Fibroblast of lung (primary cell): ENCODE measurements around the gene FAM13B. TPM values are rescaled to one million over a fixed set of nuclear protein-coding genes. Genes with fewer than 3 reads are reported as not detected.
"Not testable (repeated sequence)": the region's sequence is repeated elsewhere in the genome, so short reads cannot be mapped to it uniquely, and the experiment has no call there.

Experiments
- DNase-seq, 2 donors: peaks; one replicate each; pipeline versions ENCODE4 v3.0.0 to v3.0.0-alpha.2; 2010; ENCODE audit warnings: low read depth in 2 of 2
- H2AFZ ChIP-seq: 2 replicates; pipeline ENCODE4 v1.5.1; 2012; ENCODE audit warnings: low read length, control low read depth, inconsistent platforms
- H3K27ac ChIP-seq: 2 replicates; pipeline ENCODE4 v1.5.1; 2011; ENCODE audit warnings: low read length, control low read depth; ENCODE audit not compliant: insufficient read depth
- H3K27me3 ChIP-seq: 2 replicates; pipeline ENCODE4 v1.5.1; 2011; ENCODE audit warnings: mild to moderate bottlenecking, low read length; ENCODE audit not compliant: control insufficient read depth, insufficient read depth
- H3K36me3 ChIP-seq: 2 replicates; pipeline ENCODE4 v1.5.1; 2011; ENCODE audit warnings: low read length; ENCODE audit not compliant: control insufficient read depth, insufficient read depth
- H3K4me1 ChIP-seq: 2 replicates; pipeline ENCODE4 v1.5.1; 2011; ENCODE audit warnings: low read length; ENCODE audit not compliant: control insufficient read depth, insufficient read depth; ENCODE audit errors: extremely low read depth
- H3K4me2 ChIP-seq: 2 replicates; pipeline ENCODE4 v1.5.1; 2011; ENCODE audit warnings: low read length, control low read depth; ENCODE audit not compliant: insufficient read depth; ENCODE audit errors: extremely low read depth
- H3K4me3 ChIP-seq, 4 experiments: fragments of 200-600 bp in 1 of 4; sonication (generic) in 1 of 4; replicated peaks in 1 of 4; 2 replicates each; pipeline ENCODE4 v1.5.1; 2011 to 2016; ENCODE audit warnings: low read length in 4 of 4, low read depth in 3 of 4, mild to moderate bottlenecking in 3 of 4, control low read depth in 2 of 4, inconsistent platforms in 1 of 4, mixed read lengths in 1 of 4; ENCODE audit not compliant: insufficient read depth in 1 of 4; ENCODE audit errors: control extremely low read depth in 1 of 4
- H3K79me2 ChIP-seq: 2 replicates; pipeline ENCODE4 v1.5.1; 2012; ENCODE audit warnings: mild to moderate bottlenecking, low read length, inconsistent platforms; ENCODE audit not compliant: control insufficient read depth, insufficient read depth
- H3K9ac ChIP-seq: 2 replicates; pipeline ENCODE4 v1.5.1; 2011; ENCODE audit warnings: mild to moderate bottlenecking, low read length, control low read depth; ENCODE audit not compliant: insufficient read depth
- H3K9me3 ChIP-seq: 2 replicates; pipeline ENCODE4 v1.5.1; 2012; ENCODE audit warnings: low read depth, low read length; ENCODE audit not compliant: control insufficient read depth, insufficient read depth
- H4K20me1 ChIP-seq: 2 replicates; pipeline ENCODE4 v1.5.1; 2011; ENCODE audit warnings: low read length; ENCODE audit not compliant: control insufficient read depth, insufficient read depth; ENCODE audit errors: extremely low read depth
- CTCF ChIP-seq, 2 donors: IDR thresholded peaks in 1 of 2; conservative IDR thresholded peaks in 1 of 2; 1 replicate in 1 of 2; 2 replicates in 1 of 2; pipeline ENCODE4 v1.5.1; 2011 to 2012; ENCODE audit warnings: low read length in 2 of 2, control low read depth in 1 of 2, inconsistent platforms in 1 of 2, low read depth in 1 of 2, mild to moderate bottlenecking in 1 of 2
- EZH2 ChIP-seq: IDR thresholded peaks from 2 replicates; pipeline ENCODE4 v1.5.1; 2012; ENCODE audit warnings: low read length, control low read depth, mild to moderate bottlenecking; ENCODE audit errors: missing control alignments
- polyA plus RNA-seq, 2 donors: library from polyadenylated mRNA; depleted of rRNA in 1 of 2; stranded (reverse) in 1 of 2; unstranded in 1 of 2; fragments of >200 nt; gene quantifications; 2 replicates each; pipeline ENCODE4 v1.2.1, GENCODE V29; 2011 to 2012; ENCODE audit warnings: missing spikeins in 1 of 2
- total RNA-seq: library from RNA; depleted of rRNA; stranded (reverse); fragments of >200 nt; gene quantifications from 2 replicates; pipeline ENCODE4 v1.2.1, GENCODE V29; 2014

Gene FAM13B
- total and polyA plus RNA-seq, 2 donors (not counting 1 experiment from before 2014, with no cell fraction given) = 20.7 to 25.1 TPM

GRCh38 chr5:138029944-138030343 lies 2.9 kb downstream of the FAM13B start:
- Histone ChIP-seq H3K79me2 (peaks cover 74% of the 10 kb centered on the region), H3K4me2 (no peak overlapping the region), H3K36me3 (no peaks in the 10 kb centered on the region), H2AFZ (no peak overlapping the region), H3K27me3 (no peaks in the 10 kb centered on the region), H3K4me1 (peaks cover 4% of the 10 kb centered on the region), H3K9me3 (no peaks in the 10 kb centered on the region), H3K9ac (no peak overlapping the region), H3K27ac (no peak overlapping the region), H4K20me1 (no peaks in the 10 kb centered on the region), H3K4me3 (no peak overlapping the region)
- DNase-seq = no peak
- no peak for TF ChIP-seq CTCF (conservative IDR thresholded peaks at IDR 0.05 in 1 of 2, IDR thresholded peaks at IDR 0.05 in 1 of 2; ENCODE audit: low read depth in 1 of 2, low read length in 2 of 2)
- no peak for TF ChIP-seq EZH2

GRCh38 chr5:138029501-138029900 lies 3.4 kb downstream of the FAM13B start:
- Histone ChIP-seq H2AFZ (no peak overlapping the region), H3K27ac (no peak overlapping the region), H3K27me3 (no peaks in the 10 kb centered on the region), H3K36me3 (no peaks in the 10 kb centered on the region), H3K9ac (no peak overlapping the region), H3K79me2 (peaks cover 78% of the 10 kb centered on the region), H3K4me1 (peaks cover 4% of the 10 kb centered on the region), H3K4me3 (no peak overlapping the region), H3K9me3 (no peaks in the 10 kb centered on the region), H4K20me1 (no peaks in the 10 kb centered on the region), H3K4me2 (no peak overlapping the region)
- DNase-seq = no peak
- no peak for TF ChIP-seq CTCF (conservative IDR thresholded peaks at IDR 0.05 in 1 of 2, IDR thresholded peaks at IDR 0.05 in 1 of 2; ENCODE audit: low read depth in 1 of 2, low read length in 2 of 2)
- no peak for TF ChIP-seq EZH2

- Histone ChIP-seq H3K9me3 (no peaks in the 10 kb centered on the region), H3K4me3 (no peak overlapping the region), H3K4me1 (peaks cover 2% of the 10 kb centered on the region), H3K27ac (no peak overlapping the region), H2AFZ (no peak overlapping the region), H3K79me2 (peaks cover 84% of the 10 kb centered on the region), H3K27me3 (no peaks in the 10 kb centered on the region), H3K36me3 (no peaks in the 10 kb centered on the region), H4K20me1 (no peaks in the 10 kb centered on the region), H3K9ac (no peak overlapping the region), H3K4me2 (no peak overlapping the region)
- DNase-seq = no peak
- TF ChIP-seq CTCF (conservative IDR thresholded peaks at IDR 0.05 in 1 of 2, IDR thresholded peaks at IDR 0.05 in 1 of 2; ENCODE audit: low read depth in 1 of 2, low read length in 2 of 2) (no peak), EZH2 (no peak)
Observed at GRCh38 chr5:138028971-138029365, 3.9 kb downstream of the FAM13B start.

- H2AFZ ChIP-seq, H3K4me3 ChIP-seq, H3K27me3 ChIP-seq, H3K4me1 ChIP-seq, DNase-seq, H4K20me1 ChIP-seq, H3K27ac ChIP-seq, H3K4me2 ChIP-seq, H3K9me3 ChIP-seq, H3K9ac ChIP-seq, H3K36me3 ChIP-seq: not testable (repeated sequence)
- peaks cover 89% of the 10 kb centered on the region for H3K79me2 ChIP-seq
Observed at GRCh38 chr5:138028262-138028970, 4.5 kb downstream of the FAM13B start.

- not testable (repeated sequence) for H3K27ac ChIP-seq, H2AFZ ChIP-seq, H3K9ac ChIP-seq, H4K20me1 ChIP-seq, H3K4me1 ChIP-seq, H3K36me3 ChIP-seq, H3K4me3 ChIP-seq, H3K9me3 ChIP-seq, H3K27me3 ChIP-seq, DNase-seq, H3K4me2 ChIP-seq
- H3K79me2 ChIP-seq = peaks cover 98% of the 10 kb centered on the region
Observed at GRCh38 chr5:138026793-138027192, 6.1 kb downstream of the FAM13B start.
